HUES6 (cell line): ENCODE measurements around the gene FBLN1.
A peak's percentile ranks its signal among the peaks of the same experiment; 100 is the strongest.
"Not testable (repeated sequence)": the region's sequence is repeated elsewhere in the genome, so short reads cannot be mapped to it uniquely, and the experiment has no call there.

Experiments used
- H3K27ac ChIP-seq: 2 replicates; pipeline ENCODE4 v1.7.0; 2013; ENCODE audit warnings: low read depth, mild to moderate bottlenecking, low read length, inconsistent platforms
- H3K27me3 ChIP-seq: 2 replicates; pipeline ENCODE4 v1.6.1; 2013; ENCODE audit warnings: low read length; ENCODE audit not compliant: control insufficient read depth, insufficient read depth
- H3K36me3 ChIP-seq: 2 replicates; pipeline ENCODE4 v1.6.1; 2013; ENCODE audit warnings: low read length; ENCODE audit not compliant: control insufficient read depth, insufficient read depth
- H3K4me1 ChIP-seq: 2 replicates; pipeline ENCODE4 v1.6.1; 2013; ENCODE audit warnings: low read length; ENCODE audit not compliant: control insufficient read depth, insufficient read depth
- H3K4me3 ChIP-seq: 2 replicates; pipeline ENCODE4 v1.5.1; 2013; ENCODE audit warnings: low read depth, low read length
- H3K9ac ChIP-seq: one replicate; pipeline ENCODE4 v1.6.1; 2013; ENCODE audit warnings: mild to moderate bottlenecking, low read length
- H3K9me3 ChIP-seq: 2 replicates; pipeline ENCODE4 v1.6.1; 2013; ENCODE audit warnings: low read depth, low read length; ENCODE audit not compliant: control insufficient read depth, insufficient read depth

The FBLN1 gene

GRCh38 chr22:45491841-45492240 is 10.8 kb upstream of the FBLN1 start:
- peaks cover 13% of the 10 kb centered on the region for H3K4me1 ChIP-seq
- H3K9ac ChIP-seq, result no peak overlapping the region
- peaks cover 64% of the 10 kb centered on the region for H3K9me3 ChIP-seq
- no peak overlapping the region for H3K4me3 ChIP-seq
- no peaks in the 10 kb centered on the region for H3K36me3 ChIP-seq
- H3K27ac ChIP-seq, result no peak overlapping the region
- H3K27me3 ChIP-seq, result no peaks in the 10 kb centered on the region

GRCh38 chr22:45493286-45493771 is 9.4 kb upstream of the FBLN1 start:
- no peak overlapping the region for H3K4me3 ChIP-seq
- peaks cover 13% of the 10 kb centered on the region for H3K4me1 ChIP-seq
- no peak overlapping the region for H3K27ac ChIP-seq
- no peaks in the 10 kb centered on the region for H3K27me3 ChIP-seq
- peaks cover 50% of the 10 kb centered on the region for H3K9me3 ChIP-seq
- no peaks in the 10 kb centered on the region for H3K36me3 ChIP-seq
- no peak overlapping the region for H3K9ac ChIP-seq

GRCh38 chr22:45494306-45494705 is 8.4 kb upstream of the FBLN1 start:
- peaks cover 45% of the 10 kb centered on the region for H3K9me3 ChIP-seq
- H3K27me3 ChIP-seq, H3K4me3 ChIP-seq, H3K27ac ChIP-seq, H3K36me3 ChIP-seq, H3K9ac ChIP-seq: not testable (repeated sequence)
- peaks cover 13% of the 10 kb centered on the region for H3K4me1 ChIP-seq

- H3K27ac ChIP-seq, H3K27me3 ChIP-seq, H3K4me3 ChIP-seq, H3K36me3 ChIP-seq: not testable (repeated sequence)
- H3K4me1 ChIP-seq, result peaks cover 18% of the 10 kb centered on the region
- H3K9me3 ChIP-seq, result peaks cover 34% of the 10 kb centered on the region
- H3K9ac ChIP-seq, result peak overlapping the region; percentile 17
These were observed 7.1 kb upstream of the FBLN1 start for GRCh38 chr22:45495616-45496015.

GRCh38 chr22:45496451-45496941 is 6.2 kb upstream of the FBLN1 start:
- Histone ChIP-seq H3K4me1 (peaks cover 19% of the 10 kb centered on the region), H3K36me3 (no peaks in the 10 kb centered on the region), H3K27ac (no peak overlapping the region), H3K9me3 (peaks cover 26% of the 10 kb centered on the region), H3K4me3 (no peak overlapping the region), H3K27me3 (no peaks in the 10 kb centered on the region), H3K9ac (peak overlapping the region; percentile 17)

GRCh38 chr22:45497351-45498145 is 5.1 kb upstream of the FBLN1 start:
- no peak overlapping the region for H3K9ac ChIP-seq
- H3K4me3 ChIP-seq, result no peak overlapping the region
- H3K36me3 ChIP-seq, result no peaks in the 10 kb centered on the region
- H3K4me1 ChIP-seq, result peaks cover 25% of the 10 kb centered on the region
- peaks cover 16% of the 10 kb centered on the region; the same call in 1 of the 2 replicates for H3K9me3 ChIP-seq
- no peaks in the 10 kb centered on the region for H3K27me3 ChIP-seq
- no peak overlapping the region for H3K27ac ChIP-seq

GRCh38 chr22:45499746-45500145 is 2.9 kb upstream of the FBLN1 start:
- no peaks in the 10 kb centered on the region for H3K27me3 ChIP-seq
- H3K36me3 ChIP-seq, result no peaks in the 10 kb centered on the region
- H3K4me1 ChIP-seq, result peaks cover 25% of the 10 kb centered on the region
- H3K4me3 ChIP-seq, result no peak overlapping the region
- no peaks in the 10 kb centered on the region for H3K9me3 ChIP-seq
- H3K9ac ChIP-seq, result no peak overlapping the region
- no peak overlapping the region for H3K27ac ChIP-seq

GRCh38 chr22:45503050-45503815 is 550 bp downstream of the FBLN1 start:
- H3K9me3 ChIP-seq, result no peaks in the 10 kb centered on the region
- 0 out of 2 replicates have a peak, but pooled peaks cover 3% of the 10 kb centered on the region for H3K36me3 ChIP-seq
- H3K4me3 ChIP-seq, result peak overlapping the region; percentile 71
- H3K4me1 ChIP-seq, result peaks cover 35% of the 10 kb centered on the region
- peak overlapping the region; percentile 95 for H3K9ac ChIP-seq
- H3K27me3 ChIP-seq, result no peaks in the 10 kb centered on the region
- H3K27ac ChIP-seq, result peak overlapping the region; percentile 96; the same call in 1 of the 2 replicates

- peaks cover 39% of the 10 kb centered on the region for H3K4me1 ChIP-seq
- peak overlapping the region; percentile 96; the same call in 1 of the 2 replicates for H3K27ac ChIP-seq
- peak overlapping the region; percentile 71 for H3K4me3 ChIP-seq
- H3K9ac ChIP-seq, result peak overlapping the region; percentile 95
- 0 out of 2 replicates have a peak, but pooled peaks cover 3% of the 10 kb centered on the region for H3K36me3 ChIP-seq
- H3K9me3 ChIP-seq, result no peaks in the 10 kb centered on the region
- no peaks in the 10 kb centered on the region for H3K27me3 ChIP-seq
These were observed 1.2 kb downstream of the FBLN1 start for GRCh38 chr22:45503816-45504372.

GRCh38 chr22:45504373-45505341 is 2.0 kb downstream of the FBLN1 start:
- Histone ChIP-seq H3K36me3 (0 out of 2 replicates have a peak, but pooled peaks cover 3% of the 10 kb centered on the region), H3K27ac (peak overlapping the region; percentile 96; the same call in 1 of the 2 replicates), H3K9me3 (no peaks in the 10 kb centered on the region), H3K27me3 (no peaks in the 10 kb centered on the region), H3K4me1 (peaks cover 45% of the 10 kb centered on the region), H3K9ac (peak overlapping the region; percentile 95), H3K4me3 (peak overlapping the region; percentile 71)
